BLaER1 treated with 17β-estradiol and CSF1 and Interleukin-3, amounts not matched to agents 10 nM and 100 nM (cell line): ENCODE results near the gene PRKCA.

Experiments
- H3K27ac ChIP-seq, 11 experiments: shearing (Covaris generic); formaldehyde crosslinking; 2 replicates each; pipeline ENCODE4 v1.8.1; 2022
- H3K27me3 ChIP-seq, 11 experiments: shearing (Covaris generic); formaldehyde crosslinking; 2 replicates each; pipeline ENCODE4 v1.8.1; 2022
- H3K36me3 ChIP-seq, 11 experiments: shearing (Covaris generic); formaldehyde crosslinking; 2 replicates each; pipeline ENCODE4 v1.8.1; 2022
- H3K4me1 ChIP-seq, 10 experiments: shearing (Covaris generic); formaldehyde crosslinking; 2 replicates each; pipeline ENCODE4 v1.8.1; 2022
- H3K4me2 ChIP-seq, 11 experiments: shearing (Covaris generic); formaldehyde crosslinking; 2 replicates each; pipeline ENCODE4 v1.8.1; 2022
- H3K4me3 ChIP-seq, 10 experiments: shearing (Covaris generic); formaldehyde crosslinking; 2 replicates each; pipeline ENCODE4 v1.8.1; 2022
- H3K9ac ChIP-seq, 11 experiments: shearing (Covaris generic); formaldehyde crosslinking; 2 replicates each; pipeline ENCODE4 v1.8.1; 2022
- H3K9me3 ChIP-seq, 11 experiments: shearing (Covaris generic); formaldehyde crosslinking; replicated peaks in 1 of 11; 2 replicates each; pipeline ENCODE4 v1.8.1; 2022
- H4K20me1 ChIP-seq, 11 experiments: shearing (Covaris generic); formaldehyde crosslinking; 2 replicates each; pipeline ENCODE4 v1.8.1; 2022
- Cebpa-rat ChIP-seq, 11 experiments: shearing (Covaris generic); IDR thresholded peaks; 2 replicates each; pipeline ENCODE4 v1.8.1; 2022

The PRKCA gene

GRCh38 chr17:66738301-66738700 lies 435.9 kb downstream of the PRKCA start:
- H4K20me1 ChIP-seq = peaks cover 0 to 27% (median 0%) of the 10 kb centered on the region in 11 experiments; a peak in 1 of 22 replicates
- peaks cover 0 to 4% (median 0%) of the 10 kb centered on the region in 10 experiments; a peak in 1 of 20 replicates for H3K4me1 ChIP-seq
- no peaks in the 10 kb centered on the region for H3K27me3 ChIP-seq
- H3K9ac ChIP-seq = no peak overlapping the region
- no peak overlapping the region for H3K27ac ChIP-seq
- H3K4me2 ChIP-seq = no peak overlapping the region
- H3K9me3 ChIP-seq = no peaks in the 10 kb centered on the region
- no peak overlapping the region for H3K4me3 ChIP-seq
- no peak for TF ChIP-seq Cebpa-rat (IDR thresholded peaks at IDR 0.05)
- peaks cover 0 to 100% (median 12%) of the 10 kb centered on the region in 11 experiments; a peak in 10 of 22 replicates for H3K36me3 ChIP-seq

GRCh38 chr17:66739553-66739952 lies 437.1 kb downstream of the PRKCA start:
- peaks cover 0 to 4% (median 0%) of the 10 kb centered on the region in 10 experiments; a peak in 2 of 20 replicates for H3K4me1 ChIP-seq
- peaks cover 0 to 25% (median 0%) of the 10 kb centered on the region in 11 experiments; a peak in 1 of 22 replicates for H4K20me1 ChIP-seq
- H3K9ac ChIP-seq = no peak overlapping the region
- H3K4me2 ChIP-seq = no peak overlapping the region
- TF ChIP-seq Cebpa-rat (IDR thresholded peaks at IDR 0.05) = no peak
- peaks cover 0 to 100% (median 12%) of the 10 kb centered on the region in 11 experiments; a peak in 10 of 22 replicates for H3K36me3 ChIP-seq
- no peak overlapping the region for H3K27ac ChIP-seq
- H3K4me3 ChIP-seq = no peak overlapping the region
- H3K27me3 ChIP-seq = no peaks in the 10 kb centered on the region
- no peaks in the 10 kb centered on the region for H3K9me3 ChIP-seq

- peaks cover 0 to 7% (median 0%) of the 10 kb centered on the region in 10 experiments; a peak in 3 of 20 replicates for H3K4me1 ChIP-seq
Observed at GRCh38 chr17:66740226-66740625, 437.8 kb downstream of the PRKCA start.

GRCh38 chr17:66743511-66743910 lies 441.1 kb downstream of the PRKCA start:
- H3K27ac ChIP-seq = no peak overlapping the region
- no peaks in the 10 kb centered on the region for H3K9me3 ChIP-seq
- H3K4me3 ChIP-seq = no peak overlapping the region
- no peak for TF ChIP-seq Cebpa-rat (IDR thresholded peaks at IDR 0.05)
- H3K27me3 ChIP-seq = no peaks in the 10 kb centered on the region
- peaks cover 0 to 7% (median 0%) of the 10 kb centered on the region in 10 experiments; a peak in 3 of 20 replicates for H3K4me1 ChIP-seq
- H3K9ac ChIP-seq = no peak overlapping the region
- peaks cover 0 to 100% (median 6%) of the 10 kb centered on the region in 11 experiments; a peak in 9 of 22 replicates for H3K36me3 ChIP-seq
- no peak overlapping the region for H3K4me2 ChIP-seq
- H4K20me1 ChIP-seq = peaks cover 0 to 16% (median 0%) of the 10 kb centered on the region in 11 experiments; a peak in 2 of 22 replicates

More at GRCh38 chr17:66740226-66740625, 437.8 kb downstream of the PRKCA start:
- H3K36me3 ChIP-seq = peaks cover 0 to 100% (median 12%) of the 10 kb centered on the region in 11 experiments; a peak in 10 of 22 replicates
- no peak overlapping the region for H3K4me2 ChIP-seq
- no peaks in the 10 kb centered on the region for H3K9me3 ChIP-seq
- no peaks in the 10 kb centered on the region for H3K27me3 ChIP-seq
- no peak overlapping the region for H3K9ac ChIP-seq
- H3K27ac ChIP-seq = no peak overlapping the region
- H3K4me3 ChIP-seq = no peak overlapping the region
- TF ChIP-seq Cebpa-rat (IDR thresholded peaks at IDR 0.05) = no peak
- peaks cover 0 to 20% (median 0%) of the 10 kb centered on the region in 11 experiments; a peak in 1 of 22 replicates for H4K20me1 ChIP-seq

GRCh38 chr17:66746736-66747135 lies 444.3 kb downstream of the PRKCA start:
- no peaks in the 10 kb centered on the region for H3K9me3 ChIP-seq
- H3K9ac ChIP-seq = no peak overlapping the region
- H3K4me2 ChIP-seq = no peak overlapping the region
- H3K27me3 ChIP-seq = no peaks in the 10 kb centered on the region
- H3K4me3 ChIP-seq = no peak overlapping the region
- peaks cover 0 to 97% (median 5%) of the 10 kb centered on the region in 11 experiments; a peak in 9 of 22 replicates for H3K36me3 ChIP-seq
- H4K20me1 ChIP-seq = peaks cover 0 to 21% (median 0%) of the 10 kb centered on the region in 11 experiments; a peak in 4 of 22 replicates
- peaks cover 0 to 32% (median 24%) of the 10 kb centered on the region in 10 experiments; a peak in 15 of 20 replicates for H3K4me1 ChIP-seq
- H3K27ac ChIP-seq = no peak overlapping the region
- TF ChIP-seq Cebpa-rat (IDR thresholded peaks at IDR 0.05) = no peak

GRCh38 chr17:66747578-66748275 lies 445.3 kb downstream of the PRKCA start:
- no peaks in the 10 kb centered on the region for H3K27me3 ChIP-seq

GRCh38 chr17:66748578-66748977 lies 446.2 kb downstream of the PRKCA start:
- no peaks in the 10 kb centered on the region for H3K27me3 ChIP-seq
- H3K4me1 ChIP-seq = peaks cover 0 to 37% (median 28%) of the 10 kb centered on the region in 10 experiments; a peak in 15 of 20 replicates
- H3K9me3 ChIP-seq = no peaks in the 10 kb centered on the region
- H3K9ac ChIP-seq = no peak overlapping the region
- H3K4me3 ChIP-seq = no peak overlapping the region
- H4K20me1 ChIP-seq = peaks cover 0 to 21% (median 0%) of the 10 kb centered on the region in 11 experiments; a peak in 4 of 22 replicates
- H3K27ac ChIP-seq = no peak overlapping the region
- TF ChIP-seq Cebpa-rat (IDR thresholded peaks at IDR 0.05) = no peak
- H3K36me3 ChIP-seq = peaks cover 0 to 97% (median 0%) of the 10 kb centered on the region in 11 experiments; a peak in 7 of 22 replicates
- no peak overlapping the region for H3K4me2 ChIP-seq

More at GRCh38 chr17:66747578-66748275, 445.3 kb downstream of the PRKCA start:
- Histone ChIP-seq H3K9me3 (no peaks in the 10 kb centered on the region), H3K36me3 (peaks cover 0 to 97% (median 2%) of the 10 kb centered on the region in 11 experiments; a peak in 8 of 22 replicates), H4K20me1 (peaks cover 0 to 21% (median 0%) of the 10 kb centered on the region in 11 experiments; a peak in 4 of 22 replicates), H3K4me2 (no peak overlapping the region), H3K9ac (no peak overlapping the region), H3K27ac (no peak overlapping the region), H3K4me3 (no peak overlapping the region), H3K4me1 (peaks cover 0 to 37% (median 28%) of the 10 kb centered on the region in 10 experiments; a peak in 15 of 20 replicates)
- TF ChIP-seq Cebpa-rat (IDR thresholded peaks at IDR 0.05) = no peak

- Histone ChIP-seq H3K27ac (no peak overlapping the region), H3K36me3 (peaks cover 0 to 97% (median 0%) of the 10 kb centered on the region in 11 experiments; a peak in 6 of 22 replicates), H3K9me3 (no peaks in the 10 kb centered on the region), H3K4me3 (no peak overlapping the region), H4K20me1 (peaks cover 0 to 21% (median 0%) of the 10 kb centered on the region in 11 experiments; a peak in 4 of 22 replicates), H3K27me3 (no peaks in the 10 kb centered on the region), H3K4me1 (peaks cover 0 to 37% (median 28%) of the 10 kb centered on the region in 10 experiments; a peak in 15 of 20 replicates), H3K4me2 (peak overlapping the region in 9 of 11 experiments; percentile 40 to 73 (median 59); a peak in 18 of 22 replicates), H3K9ac (0 out of 22 replicates have a peak overlapping the region, but pooled peaks of 1 of the 11 experiments have one; percentile 12)
- TF ChIP-seq Cebpa-rat (IDR thresholded peaks at IDR 0.05) = no peak
Observed at GRCh38 chr17:66749217-66749832, 446.9 kb downstream of the PRKCA start.
